ENCODE data around the gene CRACR2B.

CRACR2B gene

GRCh38 chr11:819129-819931 lies 8.4 kb upstream of the CRACR2B start:
- Histone ChIP-seq H3K79me2 (ENCODE audit: insufficient read depth, low read length) (peaks cover 24% of the 10 kb centered on the region), H3K4me2 (ENCODE audit: low read depth, low read length, poor library complexity, severe bottlenecking) (peak overlapping the region; percentile 97), H3K4me3 (ENCODE audit: low read length, poor library complexity, severe bottlenecking) (peak overlapping the region; percentile 89), H3F3A (ENCODE audit: low read depth) (no peaks in the 10 kb centered on the region), H3K4me1 (ENCODE audit: insufficient read depth, low read length, poor library complexity, severe bottlenecking) (peaks cover 14% of the 10 kb centered on the region), H3K9me3 (ENCODE audit: insufficient read depth, low read depth, low read length) (no peaks in the 10 kb centered on the region), H3K36me3 (ENCODE audit: insufficient read depth, low read length) (no peaks in the 10 kb centered on the region), H3K9ac (ENCODE audit: low read depth, low read length, poor library complexity, severe bottlenecking) (peak overlapping the region; percentile 81), H3K27me3 (ENCODE audit: insufficient read depth, low read length, poor library complexity, severe bottlenecking) (no peaks in the 10 kb centered on the region), H3K9me2 (replicated peaks; ENCODE audit: low read depth, low read length) (no peaks in the 10 kb centered on the region), H2AFZ (ENCODE audit: low read length) (peak overlapping the region; percentile 42; the same call in 1 of the 2 replicates), H4K20me1 (ENCODE audit: insufficient read depth, low read length, poor library complexity, severe bottlenecking) (peaks cover 27% of the 10 kb centered on the region)
- TF ChIP-seq EZH2phosphoT487 (IDR thresholded peaks at IDR 0.05; ENCODE audit: borderline replicate concordance) (no peak), CTCF (conservative IDR thresholded peaks at IDR 0.05; ENCODE audit: low read length) (no peak)

GRCh38 chr11:819943-820649 lies 7.6 kb upstream of the CRACR2B start:
- peak overlapping the region; percentile 97 for H3K4me2 ChIP-seq (ENCODE audit: low read depth, low read length, poor library complexity, severe bottlenecking)
- no peaks in the 10 kb centered on the region for H3K27me3 ChIP-seq (ENCODE audit: insufficient read depth, low read length, poor library complexity, severe bottlenecking)
- peak overlapping the region; percentile 89 for H3K4me3 ChIP-seq (ENCODE audit: low read length, poor library complexity, severe bottlenecking)
- H3F3A ChIP-seq (ENCODE audit: low read depth): no peaks in the 10 kb centered on the region
- H2AFZ ChIP-seq (ENCODE audit: low read length): peak overlapping the region; percentile 20; the same call in 1 of the 2 replicates
- H3K36me3 ChIP-seq (ENCODE audit: insufficient read depth, low read length): no peaks in the 10 kb centered on the region
- peaks cover 24% of the 10 kb centered on the region for H3K79me2 ChIP-seq (ENCODE audit: insufficient read depth, low read length)
- H3K9ac ChIP-seq (ENCODE audit: low read depth, low read length, poor library complexity, severe bottlenecking): peak overlapping the region; percentile 81
- peaks cover 27% of the 10 kb centered on the region for H4K20me1 ChIP-seq (ENCODE audit: insufficient read depth, low read length, poor library complexity, severe bottlenecking)
- H3K4me1 ChIP-seq (ENCODE audit: insufficient read depth, low read length, poor library complexity, severe bottlenecking): peaks cover 14% of the 10 kb centered on the region
- TF ChIP-seq EZH2phosphoT487 (IDR thresholded peaks at IDR 0.05; ENCODE audit: borderline replicate concordance) (no peak), CTCF (conservative IDR thresholded peaks at IDR 0.05; ENCODE audit: low read length) (no peak)
- H3K9me3 ChIP-seq (ENCODE audit: insufficient read depth, low read depth, low read length): no peaks in the 10 kb centered on the region
- H3K9me2 ChIP-seq (replicated peaks; ENCODE audit: low read depth, low read length): no peaks in the 10 kb centered on the region

DNA sequence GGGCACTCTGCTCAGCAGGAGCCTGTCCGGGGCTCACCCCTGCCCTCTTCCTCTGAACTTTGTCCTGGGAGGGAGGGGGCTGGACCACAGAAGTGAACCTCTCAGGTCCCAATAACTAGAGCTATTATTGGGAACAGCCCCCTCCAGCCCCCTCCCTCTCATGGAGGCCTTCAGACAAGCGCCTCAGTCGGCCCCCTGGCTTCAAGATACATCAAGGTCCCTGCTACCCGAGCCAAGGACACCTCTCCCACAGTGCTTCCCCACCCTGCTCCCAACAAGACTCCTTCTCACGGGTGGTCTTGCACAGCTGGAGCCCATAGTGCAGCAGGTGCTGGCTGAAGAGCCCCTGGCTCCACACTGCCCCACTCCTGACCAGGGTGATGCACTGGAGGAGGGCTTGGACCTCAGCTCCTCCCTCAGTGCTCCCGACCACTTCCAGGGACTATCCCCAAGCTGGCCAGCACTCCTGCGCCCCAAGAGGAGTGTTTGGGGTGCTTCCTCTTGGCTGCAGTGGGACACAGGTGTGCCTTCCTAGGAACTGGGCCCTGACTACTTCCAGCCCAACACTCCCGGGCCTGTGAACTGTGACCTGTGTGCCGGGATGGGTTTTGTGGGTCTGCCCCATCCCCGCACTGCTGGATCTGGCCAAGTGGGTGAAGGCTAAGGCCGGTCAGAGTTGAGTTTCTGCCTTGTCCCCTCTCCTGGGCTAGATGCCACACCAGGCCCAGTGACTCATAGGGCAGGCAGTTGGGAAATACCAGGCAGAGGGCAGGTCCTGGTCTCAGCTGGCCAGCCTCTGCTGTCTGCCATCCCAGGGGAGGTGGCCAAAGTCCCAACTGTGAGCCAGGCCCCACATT lies 6.8 kb upstream of the CRACR2B start:
- Histone ChIP-seq H3K9ac (ENCODE audit: low read depth, low read length, poor library complexity, severe bottlenecking) (peak overlapping the region; percentile 81), H3K9me2 (replicated peaks; ENCODE audit: low read depth, low read length) (no peaks in the 10 kb centered on the region), H3K36me3 (ENCODE audit: insufficient read depth, low read length) (no peaks in the 10 kb centered on the region), H3K4me2 (ENCODE audit: low read depth, low read length, poor library complexity, severe bottlenecking) (peak overlapping the region; percentile 97), H3K9me3 (ENCODE audit: insufficient read depth, low read depth, low read length) (no peaks in the 10 kb centered on the region), H3F3A (ENCODE audit: low read depth) (no peaks in the 10 kb centered on the region), H3K4me3 (ENCODE audit: low read length, poor library complexity, severe bottlenecking) (peak overlapping the region; percentile 89), H4K20me1 (ENCODE audit: insufficient read depth, low read length, poor library complexity, severe bottlenecking) (peaks cover 27% of the 10 kb centered on the region), H3K27me3 (ENCODE audit: insufficient read depth, low read length, poor library complexity, severe bottlenecking) (no peaks in the 10 kb centered on the region), H2AFZ (ENCODE audit: low read length) (no peak overlapping the region), H3K79me2 (ENCODE audit: insufficient read depth, low read length) (peaks cover 24% of the 10 kb centered on the region), H3K4me1 (ENCODE audit: insufficient read depth, low read length, poor library complexity, severe bottlenecking) (peaks cover 22% of the 10 kb centered on the region)
- TF ChIP-seq EZH2phosphoT487 (IDR thresholded peaks at IDR 0.05; ENCODE audit: borderline replicate concordance): no peak
- TF ChIP-seq CTCF (conservative IDR thresholded peaks at IDR 0.05; ENCODE audit: low read length): no peak

Data from Loucy (cell line).